ACHN (cell line): Measurements from ENCODE around the gene PLA2G2F.
"Not testable (repeated sequence)": the region's sequence is repeated elsewhere in the genome, so short reads cannot be mapped to it uniquely, and the experiment has no call there.

Experiments
- DNase-seq: peaks from one replicate; pipeline ENCODE4 v3.0.0-alpha.2; 2015
- in situ Hi-C: cut with HindIII; loops from 2 replicates; pipeline ENCODE4 v1.10.0; 2017; ENCODE audit warnings: low sequenced_read_pairs, low pct_ligation_motif_present, low pct_unique_long_range_greater_than_20kb

Gene PLA2G2F

DNA sequence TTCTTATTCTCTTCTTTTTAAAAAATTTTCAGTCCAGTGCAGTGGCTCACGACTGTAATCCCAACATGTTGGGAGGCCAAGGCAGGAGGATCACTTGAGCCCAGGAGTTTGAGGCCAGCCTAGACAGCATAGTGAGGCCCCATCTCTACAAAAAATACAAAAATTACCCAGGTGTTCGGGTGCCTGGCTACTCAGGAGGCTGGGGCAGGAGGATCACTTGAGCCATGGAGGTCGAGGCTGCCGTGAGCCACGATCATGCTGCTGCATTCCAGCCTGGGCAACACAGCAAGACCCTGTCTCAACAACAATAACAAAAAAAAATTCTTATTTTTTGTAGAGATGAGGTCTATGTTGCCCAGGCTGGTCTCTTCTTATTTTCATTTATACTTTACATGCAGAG lies 27.7 kb upstream of the PLA2G2F start:
- DNase-seq: no peak
- in situ Hi-C loops: no loop called here

DNA sequence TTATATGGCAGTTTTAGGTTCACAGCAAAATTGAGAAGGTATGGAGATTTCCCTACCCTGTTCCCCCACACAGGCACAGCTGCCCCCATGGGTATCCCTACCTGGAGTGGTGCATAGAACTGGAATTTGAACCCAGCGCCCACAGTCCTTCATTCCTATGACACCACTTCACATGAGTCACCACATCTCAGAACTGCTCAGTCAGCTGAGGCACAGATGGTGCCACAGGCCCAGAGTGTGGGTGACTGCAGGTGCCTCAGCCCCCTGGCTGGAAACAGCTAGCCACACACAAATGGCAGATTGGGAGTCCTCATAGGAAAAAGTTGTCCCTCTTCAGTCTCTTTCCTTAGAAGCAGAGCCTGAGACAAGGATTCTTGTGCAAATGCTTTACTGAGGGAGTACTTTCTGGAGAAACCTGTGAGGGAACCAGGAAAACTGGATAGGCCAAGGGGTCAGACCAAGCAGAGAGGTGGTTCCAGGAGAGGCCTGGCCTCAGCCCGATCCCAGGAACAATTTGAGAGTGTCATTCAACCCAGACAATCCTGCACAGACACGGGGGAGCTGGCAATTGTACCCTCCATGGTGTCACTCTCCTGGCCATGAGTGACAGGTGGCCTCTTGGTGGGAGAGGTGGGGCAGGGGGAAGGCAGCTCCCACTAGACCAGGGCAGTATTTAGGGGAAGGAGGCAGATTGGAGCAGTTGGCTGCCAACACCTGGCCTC lies 26.7 kb upstream of the PLA2G2F start:
- in situ Hi-C loops: no loop called here
- DNase-seq: peak; percentile 4

DNA sequence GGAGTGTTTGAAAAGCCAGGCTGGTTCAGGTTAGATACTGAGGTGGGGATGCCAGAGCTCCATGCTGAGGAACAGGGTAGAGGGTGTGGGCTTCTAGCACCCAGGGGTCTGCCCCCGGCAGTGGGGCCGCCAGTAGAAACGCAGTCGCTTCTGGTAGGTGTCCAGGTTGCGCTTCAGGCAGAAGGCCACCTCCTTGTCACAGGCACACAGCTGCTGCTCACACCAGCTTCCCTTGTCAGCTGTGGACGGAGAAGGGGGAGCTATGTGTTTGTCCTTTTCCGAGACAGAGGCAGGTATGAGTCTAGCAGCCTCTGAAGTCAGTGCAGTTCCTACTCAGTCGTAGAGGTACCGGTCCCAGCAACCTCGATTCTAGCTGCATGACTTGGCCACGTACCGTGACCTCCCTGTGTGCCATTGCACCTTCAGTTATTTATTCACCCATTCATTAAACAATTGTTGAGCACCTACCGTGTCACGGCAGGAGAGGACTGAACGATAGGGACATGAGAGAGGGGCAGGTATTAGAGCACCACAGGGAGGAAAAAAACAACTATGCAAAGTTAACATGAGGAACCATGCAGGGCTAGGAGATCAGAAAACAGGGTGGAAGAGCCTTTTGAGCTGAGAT lies 25.0 kb upstream of the PLA2G2F start:
- in situ Hi-C loops: no loop called here
- DNase-seq: no peak

DNA sequence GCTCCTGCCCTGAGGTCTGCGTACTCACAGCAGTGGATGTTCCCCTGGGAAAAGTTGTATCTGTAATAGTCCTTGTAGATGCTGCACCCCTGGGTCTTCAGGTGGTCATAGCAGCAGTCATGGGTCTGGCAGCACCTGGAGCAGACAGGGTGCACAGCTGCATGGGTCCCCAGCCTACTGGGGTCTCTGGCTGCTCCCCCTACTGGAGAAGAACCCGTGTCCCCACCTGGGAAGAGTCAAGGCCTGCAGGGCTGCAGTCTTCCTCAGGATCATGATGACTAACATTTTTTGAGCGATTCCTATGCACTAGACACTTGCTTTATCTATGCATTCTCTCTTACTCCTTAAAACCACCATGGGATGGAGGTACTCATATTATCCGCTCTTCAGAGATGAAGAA lies 23.6 kb upstream of the PLA2G2F start:
- no peak for DNase-seq
- in situ Hi-C loops: no loop called here

DNA sequence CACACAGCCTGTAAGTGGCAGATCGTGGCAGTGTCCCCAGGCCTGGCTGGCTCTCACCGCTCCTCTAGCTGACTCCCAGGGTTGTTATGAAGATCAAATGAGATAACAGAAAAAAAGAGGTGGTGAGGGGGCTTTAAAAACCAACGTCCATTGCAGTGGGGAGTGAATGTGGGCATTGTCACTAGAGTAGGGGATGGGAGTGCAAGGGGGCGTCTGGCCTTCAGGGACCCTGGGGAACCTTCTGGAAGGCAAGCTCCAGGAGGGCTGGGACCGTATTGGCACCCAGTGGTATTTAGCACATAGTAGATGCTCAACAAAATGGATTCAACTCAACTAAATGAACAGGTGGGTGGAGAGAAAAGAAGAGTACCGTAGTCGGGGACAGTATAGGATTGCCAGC lies 23.2 kb upstream of the PLA2G2F start:
- in situ Hi-C loops: no loop called here
- DNase-seq: no peak

DNA sequence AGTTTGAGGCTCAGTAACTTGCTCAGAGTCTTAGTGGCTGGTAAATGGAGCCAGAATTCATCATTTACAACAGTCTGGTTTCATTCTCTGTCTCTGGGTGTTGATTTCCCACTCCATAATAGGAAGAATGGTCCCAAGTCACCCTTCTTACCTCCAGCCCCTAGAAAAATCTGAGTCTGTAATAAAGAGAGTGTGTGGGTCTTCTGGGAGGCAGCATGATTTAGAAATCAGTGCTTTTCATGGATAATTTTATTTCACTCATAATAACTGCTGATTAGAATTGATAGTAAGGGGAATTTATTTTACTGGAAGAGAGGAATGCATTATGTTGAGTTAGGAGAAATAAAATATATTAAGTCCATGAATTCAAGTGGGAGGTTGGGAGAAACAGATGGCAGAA lies 21.9 kb upstream of the PLA2G2F start:
- in situ Hi-C loops: no loop called here
- DNase-seq: no peak

DNA sequence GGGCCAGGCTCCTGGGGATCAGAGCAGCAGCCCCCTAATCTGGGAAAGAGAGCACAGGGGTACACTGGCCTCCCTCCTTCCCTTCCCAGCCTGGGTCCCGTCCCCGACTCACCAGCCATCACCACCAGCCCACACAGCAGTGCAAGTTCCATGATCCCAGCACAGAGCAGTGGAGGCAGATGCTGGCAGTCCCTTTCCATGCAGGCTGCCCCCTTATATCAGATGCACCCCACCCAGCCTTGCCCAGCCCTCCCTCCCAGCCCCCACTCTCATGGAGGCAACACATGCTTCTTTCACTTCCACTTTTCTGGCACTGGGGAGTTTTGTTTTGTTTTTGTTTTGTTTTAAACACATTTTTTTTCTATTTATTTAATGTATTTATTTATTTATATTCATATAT lies 19.8 kb upstream of the PLA2G2F start, which contains the start of gene PLA2G2D:
TSS of gene PLA2G2D (minus strand) at position 190 of the 400 bp plus-strand sequence. CDS start at position 152, 38 bp downstream.
- in situ Hi-C loops: no loop called here
- no peak for DNase-seq

DNA sequence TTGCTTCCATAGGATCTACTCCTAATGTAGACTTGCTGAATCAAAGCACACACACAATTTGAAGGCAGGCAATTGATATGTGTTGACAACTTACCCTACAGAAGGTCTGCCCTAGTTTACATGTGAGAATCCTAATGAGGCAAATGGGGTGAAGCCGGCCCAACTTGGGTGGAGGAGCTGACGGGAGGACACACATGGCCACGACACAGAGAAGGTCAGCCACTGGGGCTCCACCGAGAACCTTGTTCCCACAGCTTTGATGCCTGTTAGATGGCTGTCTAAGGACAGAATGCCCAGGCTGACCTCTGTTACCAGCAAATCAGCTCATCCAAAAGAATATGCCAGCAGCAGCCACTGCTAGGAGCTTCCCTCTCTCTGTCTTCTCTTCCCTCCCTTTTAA lies 18.3 kb upstream of the PLA2G2F start:
- DNase-seq: no peak
- in situ Hi-C loops: no loop called here

DNA sequence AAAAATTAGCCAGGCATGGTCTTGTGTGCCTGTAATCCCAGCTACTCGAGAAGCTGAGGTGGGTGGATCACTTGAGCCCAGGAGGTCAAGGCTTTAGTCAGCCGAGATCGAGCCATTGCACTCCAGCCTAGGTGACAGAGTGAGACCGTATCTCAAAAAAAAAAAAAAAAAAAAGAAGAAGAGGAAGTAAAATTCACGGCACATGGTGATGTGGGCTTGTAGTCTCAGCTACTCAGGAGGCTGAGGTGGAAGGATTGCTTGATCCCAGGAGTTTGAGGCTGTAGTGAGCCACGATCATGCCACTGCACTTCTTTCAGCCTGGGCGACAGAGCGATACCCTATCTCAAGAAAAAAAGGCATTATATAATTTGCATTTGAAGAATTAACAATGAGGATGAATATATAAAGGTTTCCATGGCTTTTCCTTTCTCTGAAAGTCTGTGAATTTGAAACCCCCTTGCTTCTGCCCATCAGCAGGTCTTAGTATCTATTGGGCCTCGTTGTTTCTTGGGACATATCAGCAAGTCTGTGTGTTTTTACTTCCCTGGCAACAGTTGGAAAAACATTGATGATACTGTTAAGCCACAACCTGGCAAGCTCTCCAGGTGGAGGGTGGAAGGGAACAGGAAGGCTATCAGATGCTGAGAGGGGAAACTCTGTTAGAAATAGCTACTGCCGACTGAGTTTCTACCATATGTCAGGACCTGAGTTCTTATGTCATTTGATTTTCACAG lies 15.2 kb upstream of the PLA2G2F start:
- no peak for DNase-seq
- in situ Hi-C loops: no loop called here

DNA sequence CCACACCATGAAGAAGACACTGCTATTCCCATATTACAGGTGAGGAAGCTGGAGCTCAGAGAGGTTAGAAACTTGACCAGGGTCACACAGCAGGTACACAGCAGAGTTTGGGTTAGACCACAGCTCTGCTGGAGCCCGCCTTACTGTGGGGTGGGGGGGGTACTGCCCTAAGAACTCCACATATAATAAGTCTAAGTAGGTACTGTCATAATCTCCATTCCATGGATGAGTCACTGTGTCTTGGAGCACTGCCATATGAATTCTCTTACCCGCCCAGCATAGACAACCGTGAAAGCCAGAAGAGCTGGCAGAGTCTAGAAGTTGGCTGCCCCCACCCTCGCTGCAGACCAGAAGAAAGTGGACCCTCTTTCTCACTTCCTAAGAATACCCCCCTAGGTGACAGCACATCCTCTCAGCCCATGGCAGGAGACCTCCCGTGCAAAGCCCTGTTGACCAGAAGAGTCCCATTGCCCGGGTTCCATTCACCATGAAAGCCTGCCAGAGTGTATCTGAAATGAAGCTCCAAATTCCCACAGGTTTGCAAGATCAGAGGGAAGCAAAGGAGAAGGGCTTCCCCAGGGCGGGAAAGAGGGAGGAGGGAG lies 14.6 kb upstream of the PLA2G2F start:
- in situ Hi-C loops: no loop called here
- DNase-seq: peak; percentile 55

DNA sequence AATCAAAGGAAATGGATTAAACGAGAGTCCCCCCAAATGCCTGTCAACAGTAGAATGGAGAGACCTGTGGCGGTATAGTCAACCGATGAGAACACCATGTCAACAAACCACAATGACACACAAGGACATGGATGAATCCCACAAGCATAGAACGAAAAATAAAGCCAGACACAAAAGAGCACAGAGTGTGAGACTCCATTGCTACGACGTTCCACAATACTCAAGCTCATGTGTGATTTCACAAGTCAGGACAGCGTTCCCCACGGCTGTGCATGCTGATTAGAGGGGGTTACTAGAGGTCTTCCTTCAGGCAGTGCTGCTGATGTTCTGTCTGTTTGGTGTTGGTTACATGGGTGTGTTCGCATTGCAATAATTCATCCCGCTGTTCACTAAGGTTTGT lies 14.0 kb upstream of the PLA2G2F start:
- in situ Hi-C loops: no loop called here

DNA sequence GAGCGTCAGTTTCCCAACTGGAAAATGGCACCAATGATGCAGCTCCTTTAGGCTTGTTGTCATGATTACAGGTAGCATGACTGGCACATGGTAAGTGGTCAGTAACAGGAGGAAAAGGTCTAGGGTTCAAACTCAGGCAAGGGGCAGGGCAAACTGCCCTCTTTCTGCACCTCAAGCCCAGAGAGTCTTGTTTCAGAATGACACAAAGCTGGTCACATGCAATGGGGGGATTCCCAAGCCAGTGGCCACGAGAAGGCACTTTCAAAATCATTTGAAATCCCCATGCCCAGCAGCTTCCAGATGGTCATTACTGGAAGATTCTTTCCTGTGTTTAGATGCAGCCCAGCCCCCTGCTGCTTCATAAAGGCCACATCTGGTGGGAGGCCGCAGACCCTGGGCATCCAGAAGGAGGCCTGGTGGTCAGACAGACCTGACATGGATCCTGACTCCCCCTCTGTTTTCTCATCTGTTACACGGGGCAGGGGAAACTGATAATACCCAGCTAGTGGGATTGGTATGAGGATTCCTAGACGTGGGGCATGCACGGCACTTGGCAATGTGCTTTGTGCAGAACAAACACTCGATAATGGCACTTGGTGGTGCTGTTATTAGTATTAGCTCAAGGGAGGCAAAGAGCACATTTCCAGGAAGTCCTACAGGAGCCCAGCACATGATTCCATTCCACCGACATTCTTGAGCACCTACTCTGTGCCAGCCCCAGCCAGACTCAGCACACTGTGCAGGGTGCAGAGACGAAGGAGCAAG lies 12.9 kb upstream of the PLA2G2F start:
- no peak for DNase-seq
- in situ Hi-C loops: no loop called here

More for the DNA sequence above, 14.0 kb upstream of the PLA2G2F start:
- DNase-seq: no peak

DNA sequence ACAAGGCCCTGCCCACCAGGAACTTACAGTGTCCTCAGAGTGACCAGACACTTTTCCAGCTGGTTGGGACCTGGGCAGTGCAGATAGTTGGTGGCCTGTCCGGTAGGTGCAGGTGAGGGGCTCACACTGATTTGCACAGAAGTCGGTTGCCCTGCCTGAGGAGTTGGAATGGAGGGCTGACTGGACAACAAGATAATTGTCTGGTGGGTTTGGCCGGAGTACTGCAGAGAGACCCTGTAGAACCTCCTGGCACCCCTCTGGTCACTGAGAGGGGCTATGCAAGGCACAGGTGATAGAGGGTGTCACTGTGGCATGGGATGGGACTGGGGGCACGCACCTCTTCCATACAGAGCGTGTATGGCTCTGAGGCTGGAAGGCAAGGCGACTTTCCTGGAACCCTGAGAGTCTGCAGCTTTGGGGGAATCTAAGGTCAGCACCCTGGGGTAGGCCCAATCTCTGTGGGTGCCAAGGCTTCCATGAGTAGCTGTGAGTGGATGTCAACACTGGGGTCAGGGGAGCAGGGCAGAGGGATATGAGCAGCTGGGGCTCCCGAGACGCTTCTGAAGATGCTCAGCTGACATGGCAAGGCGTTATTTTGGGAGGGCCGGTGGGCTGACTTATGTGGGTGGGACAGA lies 12.2 kb upstream of the PLA2G2F start:
- no peak for DNase-seq
- in situ Hi-C loops: no loop called here

DNA sequence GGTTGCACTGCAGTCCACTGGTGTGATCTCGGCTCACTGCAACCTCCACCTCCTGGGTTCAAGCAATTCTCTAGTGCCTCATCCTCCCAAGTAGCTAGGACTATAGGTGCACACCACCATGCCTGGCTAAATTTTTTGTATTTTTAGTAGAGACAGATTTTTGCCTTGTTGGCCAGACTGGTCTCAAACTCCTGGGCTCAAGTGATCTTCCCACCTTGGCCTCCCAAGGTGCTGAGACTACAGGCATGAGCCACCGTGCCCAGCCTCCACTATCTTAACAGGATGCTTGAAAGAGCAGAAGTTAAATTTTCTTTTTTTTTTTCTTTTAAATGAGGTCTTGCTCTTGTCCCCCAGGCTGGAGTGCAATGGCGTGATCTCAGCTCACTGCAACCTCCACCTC lies 8.6 kb upstream of the PLA2G2F start:
- in situ Hi-C loops, DNase-seq: not testable (repeated sequence)

DNA sequence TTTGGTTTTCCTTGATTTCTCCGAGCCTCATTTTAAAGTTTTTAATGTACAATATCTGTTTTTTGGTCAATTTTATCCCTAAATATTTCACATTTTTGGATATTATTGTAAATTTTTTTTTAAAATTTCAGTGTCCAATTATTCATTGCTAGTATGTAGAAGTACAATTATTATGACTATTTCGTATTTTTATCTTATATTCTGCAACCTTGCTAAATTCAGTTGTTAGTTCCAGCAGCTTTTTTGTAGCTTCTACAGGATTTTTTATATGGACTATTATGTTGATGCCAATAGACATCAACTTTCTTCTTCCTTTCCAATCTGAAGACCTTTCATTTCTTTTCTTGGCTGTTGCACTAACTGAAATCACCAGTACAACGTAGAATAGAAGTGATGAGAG lies 4.1 kb upstream of the PLA2G2F start:
- in situ Hi-C loops: no loop called here
- no peak for DNase-seq

DNA sequence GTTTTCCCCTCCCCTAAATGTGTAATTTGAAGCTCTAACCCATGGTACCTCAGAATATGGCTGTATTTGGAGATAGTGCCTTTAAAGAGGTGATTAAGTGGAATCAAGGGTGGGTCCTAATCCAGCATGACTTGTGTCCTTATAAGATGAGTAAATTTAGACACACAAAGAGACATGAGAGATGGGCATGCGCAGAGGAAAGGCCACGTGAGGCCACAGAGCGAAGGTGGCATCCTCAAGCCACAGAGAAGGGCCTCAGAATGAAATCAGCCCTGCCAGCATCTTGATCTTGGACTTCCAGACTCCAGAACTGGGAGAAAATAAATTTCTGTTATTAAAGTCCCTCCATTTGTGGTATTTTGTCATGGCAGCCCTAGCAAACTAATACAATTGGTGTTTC lies 2.9 kb upstream of the PLA2G2F start:
- in situ Hi-C loops: no loop called here
- no peak for DNase-seq

DNA sequence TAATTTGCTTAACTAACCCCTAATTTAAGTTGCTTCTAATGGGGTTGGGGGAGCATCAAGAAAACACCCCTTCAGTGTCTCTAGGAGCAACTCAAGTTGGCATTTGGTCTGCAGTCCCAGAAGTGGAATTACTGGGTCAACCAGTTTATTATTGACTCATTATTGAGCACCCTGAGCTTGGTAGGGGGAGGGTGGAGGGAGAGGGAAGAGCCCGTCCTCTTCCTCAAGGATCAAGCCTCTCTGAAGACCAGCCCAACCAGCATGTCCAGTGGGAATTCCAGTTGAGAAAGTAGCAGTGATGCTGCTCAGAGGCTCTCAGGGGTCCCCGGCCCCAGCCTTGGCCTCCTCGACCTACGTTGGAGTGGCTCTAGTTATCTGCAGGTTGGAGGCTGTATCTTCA lies 2.1 kb upstream of the PLA2G2F start:
- no peak for DNase-seq
- in situ Hi-C loops: no loop called here

DNA sequence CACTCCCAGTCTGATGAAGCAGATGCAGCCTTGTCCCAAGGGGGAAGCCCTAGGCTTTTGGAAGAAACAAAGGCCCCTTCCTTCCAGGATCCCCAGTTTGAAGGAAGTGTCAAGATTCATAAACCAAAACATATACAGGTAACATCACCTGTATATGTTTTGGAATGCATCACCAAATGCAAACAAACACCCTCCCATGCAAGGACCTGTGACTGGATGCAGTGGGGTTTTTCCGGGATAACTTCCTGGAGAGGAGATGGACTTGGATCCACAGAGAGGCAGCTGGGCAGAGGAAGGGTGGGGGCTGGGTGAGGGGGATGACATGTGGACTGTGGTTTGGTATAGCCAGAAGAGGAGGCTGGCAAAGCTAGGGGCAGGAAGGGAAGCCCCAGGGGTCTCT lies 1.5 kb upstream of the PLA2G2F start:
- no peak for DNase-seq
- in situ Hi-C loops: no loop called here
